Endometrium (tissue), 2 donors: ENCODE measurements around the gene EEPD1.

Experiments used
- FAIRE-seq: peaks from 2 replicates; lab custom pipeline; 2012; peaks lifted over from hg19 to GRCh38; lab: Jason Lieb, UNC
- donor health status: control.
- donor health status: control.

The EEPD1 gene

GRCh38 chr7:36300696-36301350, 147.8 kb downstream of the EEPD1 start:
- no peak for FAIRE-seq

DNA sequence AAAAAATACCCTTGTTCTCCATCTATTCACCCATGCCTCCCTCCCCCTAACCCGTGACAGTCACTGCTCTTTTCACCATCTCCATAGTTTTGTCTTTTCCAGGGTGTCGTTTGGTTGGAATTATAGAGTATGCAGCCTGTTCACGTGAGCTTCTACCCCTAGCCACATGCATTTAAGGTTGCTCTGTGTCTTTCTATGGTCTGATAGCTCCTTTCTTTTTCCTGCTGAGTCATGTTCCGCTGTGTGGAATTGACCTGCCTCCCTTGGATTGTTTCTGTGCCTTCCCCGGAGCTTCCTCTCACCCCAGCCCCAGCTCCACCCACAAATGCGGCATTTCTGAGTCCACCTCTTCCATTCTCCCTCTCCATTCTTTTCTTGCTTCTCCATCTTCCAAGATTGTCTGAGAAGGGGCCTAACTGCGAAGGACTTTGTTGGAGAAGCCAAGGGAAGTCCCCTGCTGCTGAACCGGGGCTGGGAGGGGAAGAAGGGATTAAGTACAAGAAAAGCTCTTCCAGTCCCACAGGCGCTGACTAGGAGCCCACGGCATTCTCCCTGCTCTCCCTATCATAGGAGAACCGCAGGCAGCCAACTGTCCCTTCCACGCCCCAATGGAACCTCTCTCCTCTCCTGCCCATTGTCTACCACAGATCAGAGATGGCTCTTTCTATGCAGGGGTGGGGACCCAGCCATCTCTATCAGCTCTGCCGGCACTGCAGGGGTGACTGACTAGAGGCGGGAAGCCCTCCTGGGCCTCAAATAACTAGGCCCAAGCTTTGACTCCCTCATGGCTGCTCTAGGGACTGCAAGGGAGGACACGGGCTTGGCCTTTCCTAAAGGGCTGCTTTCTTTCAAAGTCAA, 149.1 kb downstream of the EEPD1 start:
- FAIRE-seq = no peak

DNA sequence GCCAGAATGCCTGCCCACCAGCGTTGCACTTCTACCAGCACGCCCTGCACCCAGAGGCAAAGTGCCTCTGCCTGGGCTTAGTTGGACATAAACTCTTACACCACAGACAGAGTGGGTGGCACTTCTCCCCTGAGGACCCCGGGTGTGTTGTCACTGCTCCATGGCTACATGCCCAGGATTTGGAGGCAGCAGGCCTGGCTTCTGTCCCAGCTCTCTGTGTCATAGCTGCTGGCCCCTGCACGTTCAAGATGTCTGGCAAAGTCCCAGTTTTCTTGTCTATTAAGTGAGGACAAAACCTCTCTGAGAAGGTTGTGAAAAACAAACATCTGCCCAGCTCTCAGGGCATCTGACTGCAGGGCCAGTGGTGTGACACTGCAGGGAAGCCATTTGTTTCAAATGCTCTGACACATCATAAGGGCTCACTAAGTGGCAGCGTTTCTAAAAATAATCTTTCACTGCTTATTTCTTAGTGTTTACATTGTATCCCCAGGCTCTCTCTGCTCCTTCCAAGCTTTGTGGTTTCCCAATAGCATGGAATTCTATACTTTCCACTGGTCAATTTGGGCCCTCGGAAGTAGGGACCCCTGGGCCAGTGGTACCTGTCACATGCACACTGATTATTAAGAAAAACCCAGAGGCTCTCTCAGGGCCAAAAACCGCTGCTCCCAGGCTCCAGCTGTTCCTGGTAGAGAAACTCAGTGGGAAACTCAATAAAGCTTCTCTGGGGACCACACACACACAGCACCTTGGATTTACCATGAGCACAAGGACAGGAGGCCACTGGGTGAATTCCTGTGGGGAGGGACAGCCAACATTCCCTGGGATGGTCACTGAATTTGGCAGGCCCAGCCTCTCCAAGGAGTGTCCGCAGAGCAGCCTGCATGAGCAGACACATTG, 150.4 kb downstream of the EEPD1 start:
- no peak for FAIRE-seq

DNA sequence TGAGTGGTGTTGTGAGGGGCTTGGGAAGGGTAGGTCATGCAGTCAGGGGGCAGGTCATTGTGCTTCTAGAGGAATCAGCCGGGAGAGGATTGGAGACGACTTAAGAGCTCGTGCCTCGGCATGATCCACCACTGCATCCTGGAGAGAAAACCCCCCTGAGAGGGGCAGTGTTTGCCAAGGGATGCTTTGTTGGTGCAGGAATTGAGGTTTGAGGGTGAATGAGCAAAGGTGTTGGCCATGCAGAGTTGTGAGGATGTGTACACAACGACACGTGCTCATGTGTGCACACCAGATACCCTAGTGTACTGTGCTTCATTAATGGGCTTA, 151.0 kb downstream of the EEPD1 start:
- FAIRE-seq = no peak

DNA sequence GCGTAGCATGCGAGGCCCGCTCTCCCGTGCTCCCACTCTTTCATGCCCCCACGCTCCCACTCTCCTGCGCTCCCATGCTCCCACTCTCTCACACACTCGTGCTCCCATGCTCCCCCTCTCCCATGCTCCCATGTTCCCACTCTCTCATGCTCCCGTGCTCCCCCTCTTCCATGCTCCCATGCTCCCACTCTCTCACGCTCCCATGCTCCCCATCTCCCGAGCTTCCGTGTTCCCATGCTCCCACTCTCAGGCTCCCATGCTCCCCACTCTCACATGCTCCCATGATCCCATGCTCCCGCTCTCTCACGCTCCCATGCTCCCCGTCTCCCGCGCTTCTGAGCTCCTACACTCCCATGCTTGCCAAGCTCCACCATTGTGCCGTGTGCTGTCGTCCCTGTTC, 152.2 kb downstream of the EEPD1 start:
- FAIRE-seq = no peak

GRCh38 chr7:36305648-36306047, 152.6 kb downstream of the EEPD1 start:
- no peak for FAIRE-seq

DNA sequence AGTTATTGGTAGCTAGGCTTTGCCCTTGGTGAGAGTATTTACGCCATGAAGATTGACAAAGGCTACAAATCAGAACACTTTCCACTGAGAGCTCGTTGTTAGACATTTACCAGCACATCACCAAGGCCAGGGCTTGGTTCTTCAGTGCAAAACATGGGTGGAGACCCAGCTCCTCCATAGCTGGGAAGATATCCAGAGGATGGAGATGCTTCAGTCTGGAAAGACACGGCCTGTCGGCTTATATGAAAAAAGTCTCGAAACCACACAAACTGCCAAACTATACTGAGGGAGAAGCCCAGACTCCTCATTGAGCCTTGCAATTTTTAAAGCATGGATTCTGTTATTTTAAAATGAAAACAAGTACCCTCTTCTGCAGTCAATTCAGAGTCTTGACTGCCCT, 153.2 kb downstream of the EEPD1 start:
- no peak for FAIRE-seq

DNA sequence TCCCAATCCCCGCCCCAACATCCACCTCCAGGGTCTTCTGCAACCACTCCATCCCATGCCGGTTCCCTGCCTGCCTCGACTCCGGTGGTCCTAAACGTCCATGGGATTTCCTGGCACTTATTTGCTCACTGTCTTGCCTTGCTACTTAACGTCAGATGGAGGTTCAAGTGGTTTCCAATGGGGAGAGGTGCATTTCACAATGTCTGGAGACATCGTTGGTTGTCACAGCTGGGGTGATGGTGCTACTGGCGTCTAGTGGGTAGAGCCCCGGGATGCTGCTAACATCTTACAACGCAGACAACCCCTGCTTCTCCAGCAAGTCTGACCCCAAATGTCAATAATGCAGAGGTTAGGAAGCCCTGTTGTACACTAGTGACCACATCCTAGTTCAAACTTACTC, 153.7 kb downstream of the EEPD1 start:
- no peak for FAIRE-seq

GRCh38 chr7:36308031-36308430, 155.0 kb downstream of the EEPD1 start:
- no peak for FAIRE-seq

- no peak for FAIRE-seq
Measured at GRCh38 chr7:36309301-36309700, 156.2 kb downstream of the EEPD1 start.

GRCh38 chr7:36309716-36310115, 156.7 kb downstream of the EEPD1 start:
- FAIRE-seq = no peak

DNA sequence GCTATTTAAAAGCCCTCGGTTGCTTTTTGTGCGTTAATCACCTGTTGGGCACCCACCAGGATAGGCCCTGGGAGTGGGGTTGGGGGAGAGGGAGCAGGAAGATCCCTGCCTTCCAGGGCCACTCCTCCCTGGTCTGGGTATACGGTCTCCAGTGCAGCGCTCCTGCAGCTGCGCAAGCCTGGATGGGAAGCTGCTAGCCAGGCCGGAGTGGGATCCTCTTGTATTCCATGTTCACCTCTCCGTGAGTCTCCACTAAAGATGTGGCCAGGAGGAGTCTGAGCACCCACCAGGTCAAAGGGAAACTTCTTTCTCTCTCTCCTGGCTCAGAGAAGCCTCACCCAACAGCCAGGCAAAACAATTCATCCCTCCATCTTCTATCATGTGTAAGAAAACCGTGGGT, 157.8 kb downstream of the EEPD1 start:
- no peak for FAIRE-seq

DNA sequence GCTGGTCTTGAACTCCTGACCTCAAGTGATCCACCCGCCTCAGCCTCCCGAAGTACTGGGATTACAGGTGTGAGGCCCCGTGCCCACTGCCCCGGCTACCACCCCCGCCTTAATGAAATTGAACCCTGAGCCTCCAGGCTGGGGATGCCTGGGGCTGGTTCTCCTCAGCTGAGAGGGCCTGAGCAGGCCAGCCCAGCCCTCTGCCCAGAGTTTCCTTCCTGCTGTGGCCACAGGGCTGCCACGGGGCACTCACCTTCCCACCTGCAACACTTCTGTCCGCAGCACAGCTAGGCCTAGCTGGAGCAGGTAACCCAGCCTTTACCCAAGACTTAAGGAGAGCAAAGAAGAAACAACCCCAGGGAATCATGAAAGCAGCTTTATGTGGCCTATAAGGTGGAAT, 158.5 kb downstream of the EEPD1 start:
- FAIRE-seq = no peak

- FAIRE-seq = no peak
Measured at GRCh38 chr7:36312064-36312914, 159.2 kb downstream of the EEPD1 start.

DNA sequence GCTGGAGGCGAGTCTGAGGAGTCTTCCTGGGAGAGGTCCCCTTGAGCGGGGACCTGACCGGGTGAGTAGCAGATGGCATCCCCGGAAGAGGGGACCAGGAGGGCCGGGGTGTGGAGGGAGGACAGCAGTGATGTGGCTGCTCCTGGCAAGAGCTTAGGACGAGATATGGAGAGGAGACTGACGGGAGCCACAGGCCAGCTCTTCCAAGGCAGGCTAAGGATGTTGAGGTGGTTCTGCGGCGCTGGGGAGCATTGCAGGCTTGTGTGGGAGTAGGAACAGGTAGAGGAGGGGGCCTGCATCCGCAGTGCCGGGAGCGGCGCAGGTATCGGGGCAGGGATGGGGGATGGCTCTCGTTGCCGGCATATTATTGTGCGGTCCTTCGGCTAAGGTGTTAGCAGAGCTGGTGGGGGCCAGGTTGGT, 159.9 kb downstream of the EEPD1 start:
- FAIRE-seq = no peak

DNA sequence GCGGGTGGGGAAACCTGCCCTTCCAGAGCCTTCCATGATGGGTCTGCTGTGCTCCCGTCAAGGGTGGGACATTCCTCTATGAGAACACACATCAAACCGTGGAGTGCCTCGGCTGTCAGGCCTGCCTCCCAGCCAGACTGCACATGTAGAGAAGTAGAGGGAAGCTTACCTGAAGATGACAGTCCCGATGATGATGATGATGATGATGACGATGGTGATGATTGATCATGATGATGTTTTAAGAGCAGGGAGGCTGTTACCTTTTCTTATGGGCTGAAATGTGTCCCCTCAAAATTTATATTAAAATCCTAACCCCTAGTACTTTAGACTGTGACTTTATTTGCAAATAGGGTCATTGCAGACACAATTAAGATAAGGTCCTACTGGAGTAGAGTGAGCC, 160.6 kb downstream of the EEPD1 start:
- no peak for FAIRE-seq

DNA sequence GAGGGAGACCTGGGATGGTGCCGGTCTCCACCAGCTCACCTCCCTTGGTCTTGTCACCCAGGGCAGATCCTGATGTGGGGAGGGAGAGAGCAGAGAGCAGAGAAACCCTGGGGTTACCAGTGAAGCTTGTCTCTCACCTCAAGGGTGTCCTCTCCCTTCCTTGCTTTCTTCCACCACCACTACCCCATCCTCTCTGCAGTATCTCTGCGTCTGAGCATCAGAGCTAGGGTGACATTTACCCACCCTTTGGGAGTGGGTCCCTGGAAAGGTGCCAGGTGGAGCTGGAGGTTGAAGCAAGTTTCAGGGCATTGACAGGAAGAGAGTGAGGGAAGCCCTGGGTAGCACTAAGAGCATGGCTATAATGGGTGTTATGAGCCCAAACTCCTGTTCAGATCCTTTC, 161.4 kb downstream of the EEPD1 start:
- FAIRE-seq = no peak

- FAIRE-seq = no peak
Measured at GRCh38 chr7:36315309-36315944, 162.4 kb downstream of the EEPD1 start.

DNA sequence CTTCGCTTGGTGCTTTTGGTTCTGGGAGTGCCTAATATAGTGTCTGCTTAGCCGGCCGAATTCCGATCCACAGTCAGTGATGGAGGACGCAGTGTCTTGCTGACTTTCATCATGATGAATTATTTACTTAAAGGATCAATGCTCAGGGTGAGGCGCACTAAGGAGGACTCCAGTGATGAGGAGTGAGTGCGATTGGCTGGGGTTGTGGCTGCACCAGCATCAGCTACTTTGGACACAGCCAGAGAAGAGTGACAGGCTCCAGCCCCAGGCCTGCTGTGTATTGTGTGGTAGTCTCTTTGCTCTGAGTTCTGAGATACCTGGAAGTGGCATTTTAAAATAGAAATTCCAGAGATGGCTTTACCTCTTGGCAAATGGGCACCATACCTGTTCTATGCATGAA, 163.3 kb downstream of the EEPD1 start:
- FAIRE-seq = no peak

DNA sequence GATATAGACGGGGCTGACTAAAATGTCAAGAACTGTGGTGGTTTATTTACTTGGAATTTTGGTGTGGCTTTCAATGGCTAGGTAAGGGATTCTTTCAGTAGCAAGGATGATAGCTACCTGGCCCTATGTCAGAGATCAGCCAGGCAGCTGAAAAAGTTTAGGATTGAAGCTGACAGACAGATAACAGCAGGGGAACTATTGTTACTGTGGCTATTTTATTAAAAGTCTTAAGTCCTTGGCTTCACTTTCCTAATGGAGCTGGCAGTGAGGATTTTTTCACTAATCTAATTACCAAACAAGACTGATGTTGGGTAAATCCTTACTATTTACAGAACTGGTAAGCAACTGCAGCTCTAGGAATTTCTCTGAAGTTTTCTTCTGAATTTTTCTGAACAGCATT, 164.2 kb downstream of the EEPD1 start:
- no peak for FAIRE-seq

DNA sequence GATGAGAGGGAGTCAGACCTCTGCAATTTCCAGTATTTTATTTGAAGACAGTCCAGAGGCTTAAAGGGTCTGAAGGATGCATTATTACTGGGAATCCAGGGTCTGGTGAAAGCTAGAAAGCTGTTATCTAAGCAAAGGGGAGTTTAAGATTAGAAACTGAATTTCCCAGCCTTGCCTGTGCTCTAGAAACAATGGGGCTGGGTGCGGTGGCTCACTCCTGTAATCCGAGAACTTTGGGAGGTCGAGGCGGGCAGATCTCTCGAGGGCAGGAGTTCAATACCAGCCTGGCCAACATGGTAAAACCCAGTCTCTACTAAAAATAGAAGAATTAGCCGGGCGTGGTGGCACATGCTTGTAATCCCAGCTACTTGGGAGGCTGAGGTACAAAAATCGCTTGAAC, 165.1 kb downstream of the EEPD1 start:
- no peak for FAIRE-seq
